ENCODE results near the gene SUSD4. TPM values are rescaled to one million over a fixed set of nuclear protein-coding genes. Genes with fewer than 3 reads are reported as not detected.

Gene SUSD4
- total and polyA plus RNA-seq, 12 donors = 1.5 to 26.9 (median 7.0) TPM

GRCh38 chr1:223269006-223269405 is 95.0 kb downstream of the SUSD4 start:
- no peak for TF ChIP-seq POLR2A (IDR thresholded peaks at IDR 0.05)
- TF ChIP-seq CTCF (IDR thresholded peaks at IDR 0.05) = no peak
- WGBS, 4 donors = 59 to 78% (median 65%) methylated on average over 4 of the region's 4 CpGs

GRCh38 chr1:223266632-223267172 is 97.3 kb downstream of the SUSD4 start:
- WGBS, 4 donors = 58 to 87% (median 78%) methylated on average over 2 to 3 of the region's 3 CpGs
- H3K9me3 ChIP-seq (replicated peaks in 1 of 3) = no peaks in the 10 kb centered on the region
- DNase-seq = no peak
- intact Hi-C loops (cut with DNase I) = no loop called here
- TF ChIP-seq CTCF (IDR thresholded peaks at IDR 0.05) (no peak), POLR2A (IDR thresholded peaks at IDR 0.05) (no peak)
- H3K4me3 ChIP-seq = no peak overlapping the region
- H3K36me3 ChIP-seq (replicated peaks in 1 of 2) = no peaks in the 10 kb centered on the region
- no peaks in the 10 kb centered on the region for H3K4me1 ChIP-seq (replicated peaks in 1 of 2)
- no peaks in the 10 kb centered on the region for H3K27me3 ChIP-seq
- no peak overlapping the region for H3K27ac ChIP-seq

More at GRCh38 chr1:223269006-223269405, 95.0 kb downstream of the SUSD4 start:
- no peaks in the 10 kb centered on the region for H3K27me3 ChIP-seq
- intact Hi-C loops (cut with DNase I) = no loop called here
- H3K27ac ChIP-seq = no peak overlapping the region
- H3K4me3 ChIP-seq = no peak overlapping the region
- H3K9me3 ChIP-seq (replicated peaks in 1 of 3) = no peaks in the 10 kb centered on the region
- DNase-seq = no peak
- H3K4me1 ChIP-seq (replicated peaks in 1 of 2) = no peaks in the 10 kb centered on the region
- no peaks in the 10 kb centered on the region for H3K36me3 ChIP-seq (replicated peaks in 1 of 2)

GRCh38 chr1:223264983-223265908 is 98.7 kb downstream of the SUSD4 start:
- no peaks in the 10 kb centered on the region for H3K27me3 ChIP-seq
- TF ChIP-seq CTCF (IDR thresholded peaks at IDR 0.05) = no peak
- TF ChIP-seq POLR2A (IDR thresholded peaks at IDR 0.05) = no peak
- intact Hi-C loops (cut with DNase I) = no loop called here
- 75 to 87% (median 83%) methylated on average over 8 to 10 of the region's 10 CpGs for WGBS, 4 donors
- no peaks in the 10 kb centered on the region for H3K4me1 ChIP-seq (replicated peaks in 1 of 2)
- H3K36me3 ChIP-seq (replicated peaks in 1 of 2) = no peaks in the 10 kb centered on the region
- DNase-seq = no peak
- no peak overlapping the region for H3K4me3 ChIP-seq
- H3K27ac ChIP-seq = no peak overlapping the region
- H3K9me3 ChIP-seq (replicated peaks in 1 of 3) = no peaks in the 10 kb centered on the region

- Histone ChIP-seq H3K9me3 (replicated peaks in 1 of 3) (no peaks in the 10 kb centered on the region), H3K4me1 (replicated peaks in 1 of 2) (no peaks in the 10 kb centered on the region), H3K36me3 (replicated peaks in 1 of 2) (no peaks in the 10 kb centered on the region), H3K4me3 (no peak overlapping the region), H3K27ac (no peak overlapping the region), H3K27me3 (no peaks in the 10 kb centered on the region)
- 62 to 74% (median 68%) methylated on average over 8 of the region's 8 CpGs for WGBS, 4 donors
- TF ChIP-seq CTCF (IDR thresholded peaks at IDR 0.05) (no peak), POLR2A (IDR thresholded peaks at IDR 0.05) (no peak)
- DNase-seq = no peak
- intact Hi-C loops (cut with DNase I) = no loop called here
These were observed 99.4 kb downstream of the SUSD4 start for GRCh38 chr1:223264529-223264928.

Measured in adrenal gland (tissue), 12 donors.